ENCODE results near the gene PRAMEF4.
"Not testable (repeated sequence)": the region's sequence is repeated elsewhere in the genome, so short reads cannot be mapped to it uniquely, and the experiment has no call there.

- not testable (repeated sequence) for TF ChIP-seq CTCF (IDR thresholded peaks at IDR 0.05; ENCODE audit: low read depth, low read length, poor library complexity, severe bottlenecking); EZH2phosphoT487 (IDR thresholded peaks at IDR 0.05; ENCODE audit: borderline replicate concordance, low read length)
Observed at GRCh38 chr1:12903793-12904572, 18.0 kb upstream of the PRAMEF4 start.
